Neural progenitor cell (in vitro differentiated cells): Measurements from ENCODE around the gene NOXA1. TPM values are rescaled to one million over a fixed set of nuclear protein-coding genes. Genes with fewer than 3 reads are reported as not detected.
A peak's percentile ranks its signal among the peaks of the same experiment; 100 is the strongest.

ENCODE experiments used
- DNase-seq: peaks from one replicate; pipeline ENCODE4 v3.0.0-alpha.2; 2016; ENCODE audit warnings: low spot score
- H2AFZ ChIP-seq: fragments of 200-600 bp; sonication (generic); replicated peaks from 2 replicates; pipeline ENCODE4 v1.6.1; 2016; ENCODE audit warnings: antibody characterized with exemption
- H3F3A ChIP-seq: fragments of 200-600 bp; sonication (generic); 2 replicates; pipeline ENCODE4 v1.6.1; 2016; ENCODE audit warnings: antibody characterized with exemption, low read depth
- H3K27ac ChIP-seq: fragments of 200-600 bp; sonication (generic); 2 replicates; pipeline ENCODE4 v1.5.1; 2016; ENCODE audit warnings: mild to moderate bottlenecking
- H3K27me3 ChIP-seq: fragments of 200-600 bp; sonication (generic); 2 replicates; pipeline ENCODE4 v1.6.1; 2016; ENCODE audit warnings: mild to moderate bottlenecking, moderate library complexity
- H3K36me3 ChIP-seq: fragments of 200-600 bp; sonication (generic); 2 replicates; pipeline ENCODE4 v1.5.1; 2016
- H3K4me1 ChIP-seq: fragments of 200-600 bp; sonication (generic); 2 replicates; pipeline ENCODE4 v1.6.1; 2016; ENCODE audit warnings: mixed run types
- H3K4me2 ChIP-seq: fragments of 200-600 bp; sonication (generic); 2 replicates; pipeline ENCODE4 v1.6.1; 2016
- H3K4me3 ChIP-seq: fragments of 200-600 bp; sonication (generic); 2 replicates; pipeline ENCODE4 v1.5.1; 2016
- H3K79me2 ChIP-seq: fragments of 200-600 bp; sonication (generic); 2 replicates; pipeline ENCODE4 v1.6.1; 2016; ENCODE audit warnings: low read depth
- H3K9ac ChIP-seq: fragments of 200-600 bp; sonication (generic); 2 replicates; pipeline ENCODE4 v1.6.1; 2016
- H3K9me3 ChIP-seq: fragments of 200-600 bp; sonication (generic); 2 replicates; pipeline ENCODE4 v1.5.1; 2016; ENCODE audit warnings: low read depth
- H4K20me1 ChIP-seq: fragments of 200-600 bp; sonication (generic); 2 replicates; pipeline ENCODE4 v1.6.1; 2016; ENCODE audit warnings: low read depth
- H3K27ac Mint-ChIP-seq: 3 replicates; pipeline ENCODE4 v1.8.0; 2021; ENCODE audit warnings: mixed read lengths
- H3K27me3 Mint-ChIP-seq: 2 replicates; pipeline ENCODE4 v1.8.0; 2022; ENCODE audit warnings: low read depth, mild to moderate bottlenecking, inconsistent platforms, moderate library complexity, mixed read lengths; ENCODE audit not compliant: insufficient read depth
- H3K36me3 Mint-ChIP-seq: 3 replicates; pipeline ENCODE4 v1.8.0; 2021; ENCODE audit warnings: mixed read lengths
- H3K4me1 Mint-ChIP-seq: 3 replicates; pipeline ENCODE4 v1.8.0; 2021; ENCODE audit warnings: mixed read lengths
- H3K4me3 Mint-ChIP-seq: 3 replicates; pipeline ENCODE4 v1.8.0; 2021; ENCODE audit warnings: mild to moderate bottlenecking, moderate library complexity, mixed read lengths
- H3K9me3 Mint-ChIP-seq: 3 replicates; pipeline ENCODE4 v1.8.0; 2020; ENCODE audit warnings: mixed read lengths
- EZH2 ChIP-seq: fragments of 200-600 bp; sonication (generic); IDR thresholded peaks from 2 replicates; pipeline ENCODE4 v1.6.1; 2017; ENCODE audit warnings: antibody characterized with exemption, mild to moderate bottlenecking, moderate library complexity
- EZH2phosphoT487 ChIP-seq: fragments of 200-600 bp; sonication (generic); IDR thresholded peaks from 2 replicates; pipeline ENCODE4 v1.6.1; 2017; ENCODE audit warnings: antibody characterized with exemption
- total RNA-seq: library from RNA; depleted of rRNA; stranded (reverse); fragments of >200 nt; gene quantifications from 2 replicates; pipeline ENCODE4 v1.2.3, GENCODE V29; 2015; ENCODE audit warnings: low replicate concordance
- TF ChIP-seq, protein P1 (sequence below): fragments of 200-600 bp; sonication (generic); IDR thresholded peaks from 2 replicates; pipeline ENCODE4 v1.5.1; 2017; ENCODE audit warnings: antibody characterized with exemption, mild to moderate bottlenecking

The NOXA1 gene
- total RNA-seq, 1 donor from 2014 or later = 0.39 TPM

GRCh38 chr9:137454145-137454596, 31.0 kb downstream of the NOXA1 start:
- Histone ChIP-seq H3F3A (peaks cover 15% of the 10 kb centered on the region), H3K27me3 (peaks cover 8% of the 10 kb centered on the region), H3K27ac (no peak overlapping the region), H3K79me2 (peaks cover 7% of the 10 kb centered on the region), H3K4me2 (peak overlapping the region; percentile 72), H3K9me3 (no peaks in the 10 kb centered on the region), H3K9ac (no peak overlapping the region), H3K4me1 (peaks cover 20% of the 10 kb centered on the region), H2AFZ (no peak overlapping the region), H3K4me3 (peak overlapping the region; percentile 39), H4K20me1 (peaks cover 56% of the 10 kb centered on the region), H3K36me3 (no peaks in the 10 kb centered on the region)
- peaks cover 4% of the 10 kb centered on the region for H3K36me3 Mint-ChIP-seq
- DNase-seq = peak; percentile 85
- H3K27me3 Mint-ChIP-seq = peaks cover 6% of the 10 kb centered on the region
- peaks cover 15% of the 10 kb centered on the region for H3K4me1 Mint-ChIP-seq
- no peaks in the 10 kb centered on the region for H3K9me3 Mint-ChIP-seq
- no peak overlapping the region for H3K27ac Mint-ChIP-seq
- H3K4me3 Mint-ChIP-seq = peak overlapping the region; percentile 46
- TF ChIP-seq EZH2phosphoT487 = no peak
- TF ChIP-seq, protein P1, sequence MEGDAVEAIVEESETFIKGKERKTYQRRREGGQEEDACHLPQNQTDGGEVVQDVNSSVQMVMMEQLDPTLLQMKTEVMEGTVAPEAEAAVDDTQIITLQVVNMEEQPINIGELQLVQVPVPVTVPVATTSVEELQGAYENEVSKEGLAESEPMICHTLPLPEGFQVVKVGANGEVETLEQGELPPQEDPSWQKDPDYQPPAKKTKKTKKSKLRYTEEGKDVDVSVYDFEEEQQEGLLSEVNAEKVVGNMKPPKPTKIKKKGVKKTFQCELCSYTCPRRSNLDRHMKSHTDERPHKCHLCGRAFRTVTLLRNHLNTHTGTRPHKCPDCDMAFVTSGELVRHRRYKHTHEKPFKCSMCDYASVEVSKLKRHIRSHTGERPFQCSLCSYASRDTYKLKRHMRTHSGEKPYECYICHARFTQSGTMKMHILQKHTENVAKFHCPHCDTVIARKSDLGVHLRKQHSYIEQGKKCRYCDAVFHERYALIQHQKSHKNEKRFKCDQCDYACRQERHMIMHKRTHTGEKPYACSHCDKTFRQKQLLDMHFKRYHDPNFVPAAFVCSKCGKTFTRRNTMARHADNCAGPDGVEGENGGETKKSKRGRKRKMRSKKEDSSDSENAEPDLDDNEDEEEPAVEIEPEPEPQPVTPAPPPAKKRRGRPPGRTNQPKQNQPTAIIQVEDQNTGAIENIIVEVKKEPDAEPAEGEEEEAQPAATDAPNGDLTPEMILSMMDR = no peak
- TF ChIP-seq EZH2 = no peak

- Histone ChIP-seq H3K4me3 (peak overlapping the region; percentile 39), H3K27me3 (peaks cover 12% of the 10 kb centered on the region), H2AFZ (no peak overlapping the region), H4K20me1 (peaks cover 56% of the 10 kb centered on the region), H3K79me2 (peaks cover 7% of the 10 kb centered on the region), H3K4me2 (peak overlapping the region; percentile 72), H3K9ac (no peak overlapping the region), H3K36me3 (no peaks in the 10 kb centered on the region), H3K4me1 (peaks cover 24% of the 10 kb centered on the region), H3K27ac (no peak overlapping the region), H3F3A (peaks cover 15% of the 10 kb centered on the region), H3K9me3 (no peaks in the 10 kb centered on the region)
- TF ChIP-seq EZH2 (no peak), EZH2phosphoT487 (no peak)
- TF ChIP-seq, protein P1 = no peak
- Mint-ChIP-seq H3K36me3 (peaks cover 4% of the 10 kb centered on the region), H3K4me1 (peaks cover 17% of the 10 kb centered on the region), H3K9me3 (no peaks in the 10 kb centered on the region), H3K27me3 (peaks cover 4% of the 10 kb centered on the region), H3K27ac (no peak overlapping the region), H3K4me3 (peak overlapping the region; percentile 46)
- peak; percentile 85 for DNase-seq
Measured at GRCh38 chr9:137454597-137455358, 31.6 kb downstream of the NOXA1 start.

- Histone ChIP-seq H3K4me1 (peaks cover 24% of the 10 kb centered on the region), H3K36me3 (no peaks in the 10 kb centered on the region), H3K27me3 (peaks cover 18% of the 10 kb centered on the region), H3F3A (peaks cover 15% of the 10 kb centered on the region), H4K20me1 (peaks cover 56% of the 10 kb centered on the region), H3K4me3 (no peak overlapping the region), H3K9me3 (no peaks in the 10 kb centered on the region), H3K9ac (no peak overlapping the region), H3K79me2 (peaks cover 7% of the 10 kb centered on the region), H3K4me2 (no peak overlapping the region), H2AFZ (no peak overlapping the region), H3K27ac (no peak overlapping the region)
- H3K4me3 Mint-ChIP-seq = peak overlapping the region; percentile 71
- H3K27ac Mint-ChIP-seq = no peak overlapping the region
- H3K9me3 Mint-ChIP-seq = no peaks in the 10 kb centered on the region
- peaks cover 3% of the 10 kb centered on the region for H3K27me3 Mint-ChIP-seq
- peaks cover 18% of the 10 kb centered on the region for H3K4me1 Mint-ChIP-seq
- no peak for DNase-seq
- H3K36me3 Mint-ChIP-seq = peaks cover 4% of the 10 kb centered on the region
- TF ChIP-seq, protein P1 = no peak
- TF ChIP-seq EZH2 = no peak
- no peak for TF ChIP-seq EZH2phosphoT487
Measured at GRCh38 chr9:137455359-137455991, 32.3 kb downstream of the NOXA1 start.
